H1 (cell line): ENCODE results near the gene DPT. TPM values are rescaled to one million over a fixed set of nuclear protein-coding genes. Genes with fewer than 3 reads are reported as not detected.

ENCODE experiments used
- CTCF ChIA-PET: fragments of 300-600 bp; sonication (Branson Sonifier 250); formaldehyde crosslinking; loops from one replicate; lab custom pipeline; 2021; ENCODE audit not compliant: partially characterized antibody; lab: Charles Lee
- POLR2A ChIA-PET: fragments of 300-600 bp; sonication (Branson Sonifier 250); formaldehyde crosslinking; loops from one replicate; lab custom pipeline; 2021; ENCODE audit warnings: inconsistent platforms; ENCODE audit not compliant: partially characterized antibody; lab: Charles Lee
- DNase-seq, 2 experiments: peaks; one replicate each; pipeline versions ENCODE4 v3.0.0 to v3.0.0-alpha.2; 2010 to 2022; ENCODE audit warnings: low spot score in 2 of 2, low read depth in 1 of 2, mixed read lengths in 1 of 2
- FAIRE-seq: peaks from 2 replicates; lab custom pipeline; 2011; peaks lifted over from hg19 to GRCh38; lab: Jason Lieb, UNC
- H2AFZ ChIP-seq: 2 replicates; pipeline ENCODE4 v1.8.1; 2012; ENCODE audit warnings: low read length, inconsistent platforms
- H2AK5ac ChIP-seq: 2 replicates; pipeline ENCODE4 v1.6.1; 2013; ENCODE audit warnings: low read depth, low read length
- H2BK120ac ChIP-seq: replicated peaks from 2 replicates; pipeline ENCODE3; 2013; ENCODE audit warnings: low read depth, low read length, inconsistent platforms
- H2BK12ac ChIP-seq: 2 replicates; pipeline ENCODE4 v1.6.1; 2013; ENCODE audit warnings: low read depth, low read length
- H2BK15ac ChIP-seq: 2 replicates; pipeline ENCODE4 v1.6.1; 2013; ENCODE audit warnings: low read length
- H2BK20ac ChIP-seq: 2 replicates; pipeline ENCODE4 v1.6.1; 2013; ENCODE audit warnings: low read length
- H2BK5ac ChIP-seq: 2 replicates; pipeline ENCODE4 v1.6.1; 2013; ENCODE audit warnings: low read depth, low read length
- H3K14ac ChIP-seq: 2 replicates; pipeline ENCODE4 v1.6.1; 2013; ENCODE audit warnings: inconsistent platforms; ENCODE audit not compliant: insufficient read length
- H3K18ac ChIP-seq: 2 replicates; pipeline ENCODE4 v1.6.1; 2013; ENCODE audit warnings: low read length; ENCODE audit errors: extremely low read depth
- H3K23ac ChIP-seq: 2 replicates; pipeline ENCODE4 v1.6.1; 2013; ENCODE audit warnings: inconsistent platforms; ENCODE audit not compliant: insufficient read length
- H3K23me2 ChIP-seq: 2 replicates; pipeline ENCODE4 v1.6.1; 2013; ENCODE audit warnings: low read depth, low read length
- H3K27ac ChIP-seq: 2 replicates; pipeline ENCODE4 v1.6.1; 2011; ENCODE audit warnings: low read depth, low read length, inconsistent platforms
- H3K27me3 ChIP-seq, 4 experiments: replicated peaks in 1 of 4; 1 replicate in 1 of 4; 2 replicates in 3 of 4; pipeline versions ENCODE4 v1.6.1 to v1.8.1; 2011 to 2013; ENCODE audit warnings: low read length in 3 of 4, mild to moderate bottlenecking in 3 of 4, inconsistent platforms in 2 of 4, mixed read lengths in 2 of 4, moderate library complexity in 1 of 4; ENCODE audit not compliant: control insufficient read depth in 3 of 4, insufficient read depth in 3 of 4; ENCODE audit errors: extremely low read depth in 1 of 4
- H3K36me3 ChIP-seq, 4 experiments: 2 replicates each; pipeline versions ENCODE4 v1.6.1 to v1.8.1; 2011 to 2013; ENCODE audit warnings: mild to moderate bottlenecking in 4 of 4, low read length in 3 of 4, moderate library complexity in 2 of 4, control low read depth in 1 of 4, inconsistent platforms in 1 of 4; ENCODE audit not compliant: insufficient read depth in 4 of 4, control insufficient read depth in 2 of 4
- H3K4ac ChIP-seq: replicated peaks from 2 replicates; pipeline ENCODE3; 2013; ENCODE audit warnings: low read length, low read depth, mixed read lengths, inconsistent platforms; ENCODE audit not compliant: insufficient read length
- H3K4me1 ChIP-seq, 4 experiments: replicated peaks in 1 of 4; 1 replicate in 1 of 4; 2 replicates in 3 of 4; pipeline versions ENCODE4 v1.6.1 to v1.8.1; 2011 to 2013; ENCODE audit warnings: low read length in 3 of 4, inconsistent platforms in 2 of 4, mixed read lengths in 1 of 4; ENCODE audit not compliant: insufficient read depth in 4 of 4, control insufficient read depth in 3 of 4
- H3K4me2 ChIP-seq, 2 experiments: 2 replicates each; pipeline versions ENCODE4 v1.6.1 to v1.8.1; 2011 to 2013; ENCODE audit warnings: low read depth in 2 of 2, low read length in 2 of 2, control low read depth in 1 of 2, inconsistent platforms in 1 of 2, mild to moderate bottlenecking in 1 of 2; ENCODE audit not compliant: insufficient read depth in 1 of 2
- H3K4me3 ChIP-seq, 4 experiments: fragments of 200-600, 300-600 bp in 1 of 4; sonication (generic), shearing (Covaris generic), sonication (Bioruptor Twin) in 1 of 4; 2 replicates each; pipeline versions ENCODE4 v1.5.1 to v1.8.1; 2011 to 2016; ENCODE audit warnings: low read length in 4 of 4, low read depth in 3 of 4, control low read depth in 2 of 4, inconsistent platforms in 2 of 4, mild to moderate bottlenecking in 2 of 4, mixed read lengths in 1 of 4, moderate library complexity in 1 of 4; ENCODE audit not compliant: insufficient read depth in 2 of 4; ENCODE audit errors: extremely low read depth in 1 of 4
- H3K56ac ChIP-seq: replicated peaks from 2 replicates; pipeline ENCODE3; 2013; ENCODE audit warnings: low read depth, mild to moderate bottlenecking, mixed read lengths, low read length, inconsistent platforms; ENCODE audit not compliant: insufficient read length
- H3K79me1 ChIP-seq: 2 replicates; pipeline ENCODE4 v1.6.1; 2013; ENCODE audit warnings: low read depth, low read length, control low read depth
- H3K79me2 ChIP-seq, 2 experiments: 2 replicates each; pipeline versions ENCODE4 v1.6.1 to v1.8.1; 2012 to 2013; ENCODE audit warnings: low read length in 2 of 2, mild to moderate bottlenecking in 2 of 2, inconsistent platforms in 1 of 2; ENCODE audit not compliant: insufficient read depth in 2 of 2, control insufficient read depth in 1 of 2
- H3K9ac ChIP-seq, 4 experiments: replicated peaks in 1 of 4; 1 replicate in 1 of 4; 2 replicates in 3 of 4; pipeline versions ENCODE4 v1.6.1 to v1.8.1; 2011 to 2013; ENCODE audit warnings: low read depth in 3 of 4, low read length in 3 of 4, control low read depth in 2 of 4, mild to moderate bottlenecking in 2 of 4, moderate library complexity in 2 of 4, inconsistent platforms in 1 of 4; ENCODE audit errors: extremely low read depth in 1 of 4
- H3K9me3 ChIP-seq, 2 experiments: 2 replicates each; pipeline versions ENCODE4 v1.6.1 to v1.8.1; 2012 to 2013; ENCODE audit warnings: mild to moderate bottlenecking in 2 of 2, moderate library complexity in 2 of 2, control low read depth in 1 of 2, inconsistent platforms in 1 of 2, low read depth in 1 of 2, low read length in 1 of 2, mixed read lengths in 1 of 2; ENCODE audit not compliant: insufficient read depth in 2 of 2
- H4K20me1 ChIP-seq, 2 experiments: replicated peaks in 1 of 2; 2 replicates each; pipeline versions ENCODE3 to v1.8.1; 2011 to 2013; ENCODE audit warnings: inconsistent platforms in 2 of 2, low read length in 2 of 2, mild to moderate bottlenecking in 1 of 2; ENCODE audit not compliant: insufficient read depth in 2 of 2, control insufficient read depth in 1 of 2
- H4K5ac ChIP-seq: 2 replicates; pipeline ENCODE4 v1.6.1; 2013; ENCODE audit warnings: low read length, low read depth, mixed read lengths, inconsistent platforms; ENCODE audit not compliant: insufficient read length
- H4K8ac ChIP-seq: 2 replicates; pipeline ENCODE4 v1.8.0; 2013; ENCODE audit warnings: mild to moderate bottlenecking, moderate library complexity, low read length, inconsistent platforms; ENCODE audit not compliant: insufficient read depth; ENCODE audit errors: extremely low read depth
- H4K91ac ChIP-seq: replicated peaks from 2 replicates; pipeline ENCODE3; 2013; ENCODE audit warnings: low read length, mixed read lengths, inconsistent platforms; ENCODE audit not compliant: insufficient read length
- BRCA1 ChIP-seq: IDR thresholded peaks from 2 replicates; pipeline ENCODE4 v1.6.1; 2012; ENCODE audit warnings: low read depth, low read length, improper control_type of control experiment
- CHD2 ChIP-seq: IDR thresholded peaks from 2 replicates; pipeline ENCODE4 v1.6.1; 2012; ENCODE audit warnings: low read length, improper control_type of control experiment
- GABPA ChIP-seq: IDR thresholded peaks from 2 replicates; pipeline ENCODE4 v1.6.1; 2011; ENCODE audit warnings: mild to moderate bottlenecking, low read length, moderate library complexity, borderline replicate concordance; ENCODE audit not compliant: insufficient read depth
- HDAC6 ChIP-seq: IDR thresholded peaks from one replicate; pipeline ENCODE4 v1.7.1; 2012; ENCODE audit warnings: low read depth, mild to moderate bottlenecking, inconsistent platforms, low read length, moderate library complexity
- JUN ChIP-seq: IDR thresholded peaks from 2 replicates; pipeline ENCODE4 v1.6.1; 2011; ENCODE audit warnings: low read depth, mild to moderate bottlenecking, improper control_type of control experiment, low read length
- NANOG ChIP-seq: IDR thresholded peaks from 2 replicates; pipeline ENCODE4 v1.6.1; 2011; ENCODE audit warnings: low read length, low read depth, mild to moderate bottlenecking, inconsistent platforms; ENCODE audit not compliant: insufficient read depth, poor library complexity, severe bottlenecking
- POLR2AphosphoS5 ChIP-seq: IDR thresholded peaks from 2 replicates; pipeline ENCODE4 v1.6.1; 2011; ENCODE audit warnings: low read depth, low read length
- TBP ChIP-seq: IDR thresholded peaks from 2 replicates; pipeline ENCODE4 v1.6.1; 2011; ENCODE audit warnings: low read depth, low read length, improper control_type of control experiment
- TEAD4 ChIP-seq: IDR thresholded peaks from 2 replicates; pipeline ENCODE4 v1.6.1; 2012; ENCODE audit warnings: low read depth, low read length, inconsistent platforms, mixed read lengths
- YY1 ChIP-seq: IDR thresholded peaks from 2 replicates; pipeline ENCODE4 v1.6.1; 2011; ENCODE audit warnings: low read depth, mild to moderate bottlenecking, low read length
- WGBS, 2 experiments: shearing (Covaris generic) in 1 of 2; methylation state at CpG; one replicate each; pipeline versions ENCODE4 v1.1.6 to v1.1.7; 2013 to 2015; ENCODE audit warnings: low lambda C conversion rate in 2 of 2, mixed read lengths in 2 of 2, inconsistent platforms in 1 of 2, low coverage in 1 of 2, missing lambda C conversion rate in 1 of 2; ENCODE audit not compliant: insufficient replicate concordance in 2 of 2, insufficient coverage in 1 of 2, insufficient read length in 1 of 2; ENCODE audit errors: extremely low coverage in 1 of 2, missing lambda C conversion rate in 1 of 2; 5-methylcytosine and 5-hydroxymethylcytosine counted together
- polyA plus RNA-seq, 7 experiments: library from polyadenylated mRNA; depleted of rRNA in 3 of 7; stranded (reverse) in 5 of 7; unstranded in 2 of 7; fragments of >200 nt in 5 of 7; fragments of 200-250 nt in 2 of 7; gene quantifications; 1 replicate in 5 of 7; 2 replicates in 1 of 7; 4 replicates in 1 of 7; pipeline versions ENCODE4 v1.2.1 to v1.2.3, GENCODE V29; 2011 to 2013; ENCODE audit warnings: missing spikeins in 2 of 7, mixed read lengths in 2 of 7
- total RNA-seq: library from RNA; stranded (reverse); fragmentation: NEBNext Ultra II Directional; extraction: Animal tissue kit (Norgen Biotek cat#: 25700); gene quantifications from 2 replicates; pipeline ENCODE4 v1.2.1, GENCODE V29; 2021
- TF ChIP-seq, protein P1 (sequence below), 3 experiments: IDR thresholded peaks; 1 replicate in 2 of 3; 2 replicates in 1 of 3; pipeline versions ENCODE4 v1.5.1 to v1.6.1; 2011; ENCODE audit warnings: low read length in 3 of 3, mild to moderate bottlenecking in 3 of 3, inconsistent platforms in 2 of 3, low read depth in 1 of 3, moderate library complexity in 1 of 3; ENCODE audit not compliant: insufficient read depth in 1 of 3; ENCODE audit errors: control extremely low read depth in 1 of 3
- TF ChIP-seq, protein P2 (sequence below): IDR thresholded peaks from 2 replicates; pipeline ENCODE4 v1.6.1; 2012; ENCODE audit warnings: inconsistent platforms

The DPT gene
- total and polyA plus RNA-seq, 2 of the 8 experiments (the other 6 are each of a cell fraction or from before 2014, with no cell fraction given): not detected

DNA sequence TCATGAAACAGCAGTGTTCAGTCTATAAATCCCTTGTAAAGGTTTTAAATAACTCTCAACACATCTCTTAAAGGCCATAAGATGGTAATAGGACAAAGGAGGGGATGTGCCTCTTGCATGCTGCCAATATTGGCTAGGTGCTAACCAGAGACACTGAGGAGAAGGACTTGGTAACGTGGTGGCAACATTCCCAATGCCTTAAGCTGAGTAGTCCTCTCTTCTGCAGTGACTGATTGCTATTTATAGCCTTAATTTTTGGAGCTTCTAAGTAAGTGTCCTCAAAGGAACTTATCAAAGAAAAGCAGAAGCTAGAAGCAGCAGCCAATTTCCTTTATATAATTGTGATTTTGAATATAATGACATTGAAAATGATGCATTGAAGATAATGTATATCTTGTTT is 63.0 kb downstream of the DPT start:
- H3K36me3 ChIP-seq: no peaks in the 10 kb centered on the region
- H2BK120ac ChIP-seq: no peak overlapping the region
- H2AK5ac ChIP-seq: no peak overlapping the region
- no peaks in the 10 kb centered on the region for H3K4me1 ChIP-seq
- H3K9me3 ChIP-seq: peaks cover 0 to 2% of the 10 kb centered on the region in 2 experiments; a peak in 1 of 4 replicates
- H3K27me3 ChIP-seq: no peaks in the 10 kb centered on the region
- H2BK20ac ChIP-seq: no peak overlapping the region
- H2BK5ac ChIP-seq: no peak overlapping the region
- H3K56ac ChIP-seq: no peak overlapping the region
- H4K8ac ChIP-seq: no peak overlapping the region
- no peak overlapping the region for H3K27ac ChIP-seq
- DNase-seq (no peak), FAIRE-seq (no peak)
- no peak overlapping the region for H3K23ac ChIP-seq
- no peak overlapping the region for H3K4me2 ChIP-seq
- H3K14ac ChIP-seq: no peak overlapping the region
- no peak overlapping the region for H4K91ac ChIP-seq
- H4K5ac ChIP-seq: no peak overlapping the region
- no peak overlapping the region for H2BK12ac ChIP-seq
- ChIA-PET POLR2A (no interaction called here), CTCF (no interaction called here)
- no peak overlapping the region for H3K4me3 ChIP-seq
- H3K79me2 ChIP-seq: no peaks in the 10 kb centered on the region
- H3K23me2 ChIP-seq: no peaks in the 10 kb centered on the region
- 86% methylated on average over 1 of the region's 1 CpG; no CpG with 5 or more reads in 1 of the 2 experiments for WGBS, 2 experiments
- H4K20me1 ChIP-seq: no peaks in the 10 kb centered on the region
- no peak overlapping the region for H2AFZ ChIP-seq
- no peaks in the 10 kb centered on the region for H3K79me1 ChIP-seq
- H2BK15ac ChIP-seq: no peak overlapping the region
- no peak overlapping the region for H3K9ac ChIP-seq
- no peak overlapping the region for H3K4ac ChIP-seq
- no peak overlapping the region for H3K18ac ChIP-seq
- TF ChIP-seq TBP (no peak), HDAC6 (no peak), YY1 (no peak), POLR2AphosphoS5 (no peak), BRCA1 (no peak), CHD2 (no peak), NANOG (no peak), TEAD4 (no peak), JUN (no peak), GABPA (no peak)
- TF ChIP-seq, protein P1, sequence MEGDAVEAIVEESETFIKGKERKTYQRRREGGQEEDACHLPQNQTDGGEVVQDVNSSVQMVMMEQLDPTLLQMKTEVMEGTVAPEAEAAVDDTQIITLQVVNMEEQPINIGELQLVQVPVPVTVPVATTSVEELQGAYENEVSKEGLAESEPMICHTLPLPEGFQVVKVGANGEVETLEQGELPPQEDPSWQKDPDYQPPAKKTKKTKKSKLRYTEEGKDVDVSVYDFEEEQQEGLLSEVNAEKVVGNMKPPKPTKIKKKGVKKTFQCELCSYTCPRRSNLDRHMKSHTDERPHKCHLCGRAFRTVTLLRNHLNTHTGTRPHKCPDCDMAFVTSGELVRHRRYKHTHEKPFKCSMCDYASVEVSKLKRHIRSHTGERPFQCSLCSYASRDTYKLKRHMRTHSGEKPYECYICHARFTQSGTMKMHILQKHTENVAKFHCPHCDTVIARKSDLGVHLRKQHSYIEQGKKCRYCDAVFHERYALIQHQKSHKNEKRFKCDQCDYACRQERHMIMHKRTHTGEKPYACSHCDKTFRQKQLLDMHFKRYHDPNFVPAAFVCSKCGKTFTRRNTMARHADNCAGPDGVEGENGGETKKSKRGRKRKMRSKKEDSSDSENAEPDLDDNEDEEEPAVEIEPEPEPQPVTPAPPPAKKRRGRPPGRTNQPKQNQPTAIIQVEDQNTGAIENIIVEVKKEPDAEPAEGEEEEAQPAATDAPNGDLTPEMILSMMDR (IDR thresholded peaks at IDR 0.05; ENCODE audit: control extremely low read depth in 1 of 3, insufficient read depth in 1 of 3, low read depth in 1 of 3, low read length in 3 of 3): no peak
- TF ChIP-seq, protein P2, sequence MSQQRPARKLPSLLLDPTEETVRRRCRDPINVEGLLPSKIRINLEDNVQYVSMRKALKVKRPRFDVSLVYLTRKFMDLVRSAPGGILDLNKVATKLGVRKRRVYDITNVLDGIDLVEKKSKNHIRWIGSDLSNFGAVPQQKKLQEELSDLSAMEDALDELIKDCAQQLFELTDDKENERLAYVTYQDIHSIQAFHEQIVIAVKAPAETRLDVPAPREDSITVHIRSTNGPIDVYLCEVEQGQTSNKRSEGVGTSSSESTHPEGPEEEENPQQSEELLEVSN: no peak
